ENCODE data around the gene DFFB.

DFFB gene

DNA sequence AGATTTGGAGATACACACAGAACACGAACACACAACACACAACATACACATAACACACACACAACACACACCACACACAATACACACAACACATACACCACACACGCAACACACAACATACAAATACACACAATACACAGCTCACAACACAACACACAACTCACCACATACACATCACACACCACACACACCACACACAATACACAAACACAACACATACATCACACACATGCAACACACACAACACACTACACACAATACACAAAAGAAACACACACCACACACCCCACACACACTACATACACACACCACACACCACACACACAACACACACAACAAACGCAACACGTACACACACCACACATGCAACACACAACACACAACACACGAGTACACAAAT, 71.8 kb downstream of the DFFB start:
- DNase-seq: no peak

GRCh38 chr1:3930301-3931006, 73.2 kb downstream of the DFFB start:
- no peak for DNase-seq

DNA sequence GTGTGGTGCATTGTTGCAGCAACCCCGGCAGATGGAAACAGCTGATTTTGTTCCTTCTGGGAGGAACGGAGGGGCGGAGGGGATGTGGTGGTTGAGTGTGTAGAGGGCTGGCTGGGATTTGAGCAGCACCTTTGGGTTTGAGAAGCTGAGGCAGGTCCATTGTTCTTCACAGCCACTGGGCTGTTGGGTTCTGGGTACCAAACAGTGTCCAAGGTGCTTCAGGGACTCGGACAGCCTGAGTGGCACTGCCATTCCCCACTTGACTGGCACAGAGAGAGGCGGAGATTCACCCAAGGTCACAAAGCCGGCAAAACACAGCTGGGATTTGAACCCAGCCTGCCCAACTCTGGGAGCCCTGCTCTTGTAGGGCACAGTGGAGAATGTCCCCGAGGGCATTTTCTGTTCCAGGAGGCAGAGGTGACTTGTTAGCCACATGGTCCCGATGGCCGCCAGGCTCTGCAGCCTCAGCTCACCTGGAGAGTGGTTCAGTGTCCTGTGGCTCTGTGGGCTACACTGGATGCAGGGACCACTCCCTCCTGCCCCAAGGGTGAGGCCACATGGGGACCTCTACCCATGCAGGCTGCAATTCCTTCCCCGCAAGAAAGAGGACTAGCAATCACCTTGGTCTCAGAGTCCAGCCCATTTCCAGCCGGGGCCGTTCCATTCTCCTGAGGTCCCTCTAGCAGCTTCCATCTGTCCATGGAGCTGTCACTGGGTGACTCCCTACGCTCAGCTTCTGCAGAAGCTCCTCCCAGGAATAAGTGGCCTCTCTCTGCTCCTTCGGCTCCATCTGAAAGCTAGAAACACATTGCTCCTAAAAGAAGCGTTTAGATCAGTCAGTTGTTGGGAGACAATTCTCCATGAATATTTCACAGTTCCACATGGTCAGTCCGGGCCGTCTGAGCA, 74.0 kb downstream of the DFFB start:
- DNase-seq: no peak

- DNase-seq: no peak
These were observed 75.1 kb downstream of the DFFB start for GRCh38 chr1:3932156-3932919.
